Chondrocyte (in vitro differentiated cells): Measurements from ENCODE around the gene ITGA7. TPM values are rescaled to one million over a fixed set of nuclear protein-coding genes. Genes with fewer than 3 reads are reported as not detected.

Source experiments
- DNase-seq: peaks from one replicate; pipeline ENCODE4 v3.0.0; 2021; ENCODE audit warnings: mixed read lengths, low spot score
- H3K27ac Mint-ChIP-seq: one replicate; pipeline ENCODE4 v1.8.0; 2021; ENCODE audit warnings: mild to moderate bottlenecking, moderate library complexity, mixed read lengths; ENCODE audit not compliant: unreplicated experiment
- H3K27me3 Mint-ChIP-seq: 2 replicates; pipeline ENCODE4 v1.8.0; 2021; ENCODE audit warnings: low read depth, mixed read lengths
- H3K36me3 Mint-ChIP-seq: 2 replicates; pipeline ENCODE4 v1.8.0; 2021; ENCODE audit warnings: low read depth, mixed read lengths
- H3K4me1 Mint-ChIP-seq: 2 replicates; pipeline ENCODE4 v1.8.0; 2021; ENCODE audit warnings: low read depth, mild to moderate bottlenecking, mixed read lengths
- H3K4me3 Mint-ChIP-seq: one replicate; pipeline ENCODE4 v1.8.0; 2021; ENCODE audit warnings: mild to moderate bottlenecking, moderate library complexity, mixed read lengths; ENCODE audit not compliant: unreplicated experiment
- H3K9me3 Mint-ChIP-seq: 2 replicates; pipeline ENCODE4 v1.8.0; 2021; ENCODE audit warnings: low read depth, mixed read lengths
- total RNA-seq: library from RNA; stranded (reverse); gene quantifications from 3 replicates; pipeline ENCODE4 v1.2.1, GENCODE V29; 2021
- TF ChIP-seq, protein P1 (sequence below): fragments of 200-600 bp; sonication (generic); IDR thresholded peaks from 2 replicates; pipeline ENCODE4 v1.5.0; 2021; ENCODE audit warnings: antibody characterized with exemption, mild to moderate bottlenecking, moderate library complexity

The ITGA7 gene
- total RNA-seq, 1 donor from 2014 or later, result 31.6 TPM

DNA sequence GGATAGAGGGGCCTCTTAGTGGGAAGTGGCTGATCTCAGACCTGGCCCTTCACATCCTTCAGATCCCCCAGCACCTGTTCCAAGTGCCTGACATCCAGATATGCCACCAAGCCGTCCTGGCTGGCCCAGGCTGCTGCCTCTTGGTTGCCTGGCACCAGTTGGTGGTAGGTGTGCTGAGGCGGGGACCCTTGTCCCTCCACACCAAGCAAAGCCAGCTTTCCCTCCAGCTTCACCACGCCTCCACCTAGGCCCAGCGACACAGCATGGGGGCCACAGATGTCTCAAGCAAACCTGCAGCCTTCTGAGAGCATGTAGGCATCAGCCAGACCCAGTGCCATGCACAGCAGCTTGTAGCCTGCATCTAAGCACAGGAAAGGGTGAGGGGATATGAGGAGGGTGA lies 24.6 kb upstream of the ITGA7 start:
- no peak for DNase-seq
- no peaks in the 10 kb centered on the region for H3K27me3 Mint-ChIP-seq
- no peaks in the 10 kb centered on the region for H3K9me3 Mint-ChIP-seq
- no peak overlapping the region for H3K27ac Mint-ChIP-seq
- H3K4me3 Mint-ChIP-seq, result no peak overlapping the region
- H3K4me1 Mint-ChIP-seq, result peaks cover 23% of the 10 kb centered on the region
- peaks cover 3% of the 10 kb centered on the region for H3K36me3 Mint-ChIP-seq
- TF ChIP-seq, protein P1, sequence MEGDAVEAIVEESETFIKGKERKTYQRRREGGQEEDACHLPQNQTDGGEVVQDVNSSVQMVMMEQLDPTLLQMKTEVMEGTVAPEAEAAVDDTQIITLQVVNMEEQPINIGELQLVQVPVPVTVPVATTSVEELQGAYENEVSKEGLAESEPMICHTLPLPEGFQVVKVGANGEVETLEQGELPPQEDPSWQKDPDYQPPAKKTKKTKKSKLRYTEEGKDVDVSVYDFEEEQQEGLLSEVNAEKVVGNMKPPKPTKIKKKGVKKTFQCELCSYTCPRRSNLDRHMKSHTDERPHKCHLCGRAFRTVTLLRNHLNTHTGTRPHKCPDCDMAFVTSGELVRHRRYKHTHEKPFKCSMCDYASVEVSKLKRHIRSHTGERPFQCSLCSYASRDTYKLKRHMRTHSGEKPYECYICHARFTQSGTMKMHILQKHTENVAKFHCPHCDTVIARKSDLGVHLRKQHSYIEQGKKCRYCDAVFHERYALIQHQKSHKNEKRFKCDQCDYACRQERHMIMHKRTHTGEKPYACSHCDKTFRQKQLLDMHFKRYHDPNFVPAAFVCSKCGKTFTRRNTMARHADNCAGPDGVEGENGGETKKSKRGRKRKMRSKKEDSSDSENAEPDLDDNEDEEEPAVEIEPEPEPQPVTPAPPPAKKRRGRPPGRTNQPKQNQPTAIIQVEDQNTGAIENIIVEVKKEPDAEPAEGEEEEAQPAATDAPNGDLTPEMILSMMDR, result no peak

GRCh38 chr12:55729819-55730818 lies 22.4 kb upstream of the ITGA7 start:
- peak overlapping the region; percentile 91 for H3K4me3 Mint-ChIP-seq
- H3K4me1 Mint-ChIP-seq, result peaks cover 41% of the 10 kb centered on the region
- TF ChIP-seq, protein P1, result peak; percentile 52
- H3K9me3 Mint-ChIP-seq, result no peaks in the 10 kb centered on the region
- H3K36me3 Mint-ChIP-seq, result peaks cover 17% of the 10 kb centered on the region
- no peak for DNase-seq
- H3K27ac Mint-ChIP-seq, result peak overlapping the region; percentile 98
- no peaks in the 10 kb centered on the region for H3K27me3 Mint-ChIP-seq

DNA sequence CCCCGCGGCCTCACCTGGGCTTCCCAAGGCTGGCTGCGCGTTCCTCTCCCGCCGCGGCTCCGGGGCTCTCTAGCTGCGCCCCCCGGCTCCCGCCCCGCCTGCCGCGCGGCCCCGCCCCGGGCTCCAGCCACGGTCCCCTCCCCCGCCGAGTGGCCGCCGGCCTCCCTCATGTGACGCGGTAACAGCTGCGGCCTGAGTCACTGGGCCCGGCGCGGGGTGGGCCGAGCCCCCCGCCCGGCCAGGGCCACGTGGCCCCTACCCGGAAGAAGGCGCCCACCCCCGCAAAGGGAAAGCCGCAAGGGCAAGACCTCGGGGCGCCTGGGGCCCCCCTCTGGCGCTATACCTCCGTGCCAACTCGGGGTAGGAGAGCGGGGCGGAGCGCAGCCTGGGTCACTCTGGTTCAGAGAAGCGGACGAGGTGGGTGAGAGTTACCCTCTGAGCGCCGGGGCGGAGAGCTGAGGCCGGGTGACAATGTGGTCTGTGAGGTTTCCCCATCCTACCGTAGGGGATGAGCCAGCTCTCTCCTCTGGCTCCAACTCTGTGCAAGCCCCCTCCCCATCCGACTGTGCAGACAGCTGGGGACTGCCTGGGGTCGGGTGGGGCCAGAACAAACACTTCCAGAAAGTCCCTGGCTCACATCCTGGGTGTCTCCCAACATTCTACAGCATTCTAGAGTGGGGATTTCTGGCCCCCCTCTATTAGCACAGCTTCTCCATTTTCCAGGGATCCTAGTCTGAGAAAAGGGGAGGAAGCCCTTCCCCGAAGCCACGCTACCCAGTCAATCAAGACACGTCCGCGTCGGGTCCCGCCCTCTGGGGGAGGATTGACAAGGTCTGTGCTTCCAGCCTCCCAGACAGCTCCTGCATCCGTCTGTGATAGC lies 21.5 kb upstream of the ITGA7 start, which contains the start of gene CD63:
CD63 (minus strand) TSS at position 71 of the 880 bp plus-strand sequence. CDS start 668 bp downstream, outside the sequence.
- Mint-ChIP-seq H3K27me3 (no peaks in the 10 kb centered on the region), H3K4me1 (peaks cover 47% of the 10 kb centered on the region), H3K36me3 (peaks cover 22% of the 10 kb centered on the region), H3K27ac (peak within 1 kb of the TSS; percentile 98), H3K4me3 (peak within 1 kb of the TSS; percentile 91), H3K9me3 (no peaks in the 10 kb centered on the region)
- no peak for DNase-seq
- TF ChIP-seq, protein P1, result no peak

DNA sequence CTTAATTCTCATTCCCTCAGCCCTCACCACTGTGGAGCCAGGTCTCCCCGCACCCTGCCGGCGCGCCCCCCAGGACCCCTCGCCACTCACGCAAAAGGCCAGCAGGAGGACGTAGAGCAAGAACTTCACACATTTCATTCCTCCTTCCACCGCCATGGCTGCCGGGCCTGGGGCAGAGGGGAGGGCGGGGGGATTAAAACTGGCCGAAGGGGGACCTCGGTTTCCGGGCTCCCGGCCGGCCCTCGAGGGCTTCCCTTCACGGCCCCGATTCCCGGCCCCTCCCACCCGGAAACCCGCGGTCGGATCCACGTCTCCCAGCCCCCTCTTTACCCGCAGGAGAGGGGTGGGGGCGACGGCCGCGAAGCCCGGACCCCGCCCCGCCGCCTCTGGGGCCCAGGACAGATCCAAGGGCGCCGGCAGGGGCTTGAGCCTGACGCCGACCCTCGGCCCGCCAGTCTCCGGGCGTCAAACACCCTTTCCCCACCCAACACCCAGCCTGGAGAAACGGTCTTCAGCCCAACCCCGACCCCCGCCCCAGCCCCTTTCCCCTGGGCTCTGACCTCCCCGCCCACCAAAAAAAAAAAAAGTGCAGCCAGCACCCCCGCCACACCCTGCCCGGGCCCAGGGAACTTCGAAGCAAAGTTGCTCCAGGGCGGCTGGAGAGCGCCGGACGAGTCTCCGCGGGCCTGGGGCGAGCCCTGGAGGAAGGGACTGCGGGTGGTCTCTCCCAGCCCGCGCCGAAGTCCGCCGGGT lies 20.7 kb upstream of the ITGA7 start:
- Mint-ChIP-seq H3K9me3 (no peaks in the 10 kb centered on the region), H3K4me3 (peak overlapping the region; percentile 91), H3K27me3 (no peaks in the 10 kb centered on the region), H3K4me1 (peaks cover 50% of the 10 kb centered on the region), H3K27ac (peak overlapping the region; percentile 98), H3K36me3 (peaks cover 26% of the 10 kb centered on the region)
- no peak for DNase-seq
- TF ChIP-seq, protein P1, result peak; percentile 9
